ENCODE results near the gene PSMA5.

GRCh38 chr1:109365642-109366204 is 60.5 kb downstream of the PSMA5 start:
- no peak for TF ChIP-seq CTCF (conservative IDR thresholded peaks at IDR 0.05; ENCODE audit: low read depth, low read length)
- no peak for TF ChIP-seq POLR2A (IDR thresholded peaks at IDR 0.05; ENCODE audit: low read depth, low read length)
- no peak for TF ChIP-seq CHD1 (IDR thresholded peaks at IDR 0.05; ENCODE audit: low read depth, low read length)
- TF ChIP-seq CEBPB (IDR thresholded peaks at IDR 0.05; ENCODE audit: low read depth, low read length), result no peak
- no peak for TF ChIP-seq MAZ (IDR thresholded peaks at IDR 0.05; ENCODE audit: borderline replicate concordance, low read depth, low read length)
- TF ChIP-seq SMC3 (IDR thresholded peaks at IDR 0.05; ENCODE audit: low read depth, low read length), result no peak
- no peak for TF ChIP-seq MXI1 (IDR thresholded peaks at IDR 0.05; ENCODE audit: borderline replicate concordance, low read depth, low read length)
- TF ChIP-seq RAD21 (IDR thresholded peaks at IDR 0.05; ENCODE audit: low read length), result no peak
